Measurements from ENCODE around the gene FA2H.
A peak's percentile ranks its signal among the peaks of the same experiment; 100 is the strongest.

Gene FA2H

GRCh38 chr16:74713325-74713724 is 61.3 kb downstream of the FA2H start:
- Histone ChIP-seq H4K20me1 (ENCODE audit: insufficient read depth, low read length) (no peaks in the 10 kb centered on the region), H3K4me2 (ENCODE audit: insufficient read depth, low read length) (no peak overlapping the region), H3K4me3 (ENCODE audit: low read depth in 1 of 2, low read length in 2 of 2) (no peak overlapping the region), H3K27me3 (ENCODE audit: insufficient read depth, low read length, poor library complexity) (no peaks in the 10 kb centered on the region), H3K27ac (ENCODE audit: low read length) (no peak overlapping the region), H3K79me2 (ENCODE audit: insufficient read depth, low read length) (no peaks in the 10 kb centered on the region), H3K9me3 (ENCODE audit: insufficient read depth, low read length, severe bottlenecking) (no peaks in the 10 kb centered on the region), H3K9ac (ENCODE audit: low read depth, low read length) (no peak overlapping the region), H3K36me3 (ENCODE audit: insufficient read depth, low read length) (no peaks in the 10 kb centered on the region), H3K4me1 (ENCODE audit: insufficient read depth, low read length) (no peaks in the 10 kb centered on the region), H2AFZ (ENCODE audit: low read depth, low read length) (no peak overlapping the region)
- no peak for TF ChIP-seq CTCF (IDR thresholded peaks at IDR 0.05; ENCODE audit: borderline replicate concordance, extremely low read depth, low read length, poor library complexity, severe bottlenecking)
- TF ChIP-seq EZH2 (IDR thresholded peaks at IDR 0.05; ENCODE audit: borderline replicate concordance, low read depth, low read length, severe bottlenecking), result no peak
- DNase-seq (no peak), ATAC-seq (ENCODE audit: insufficient read depth, low read depth) (no peak)

- Histone ChIP-seq H3K9ac (ENCODE audit: low read depth, low read length) (no peak overlapping the region), H3K4me3 (ENCODE audit: low read depth in 1 of 2, low read length in 2 of 2) (no peak overlapping the region), H3K79me2 (ENCODE audit: insufficient read depth, low read length) (no peaks in the 10 kb centered on the region), H3K4me1 (ENCODE audit: insufficient read depth, low read length) (no peaks in the 10 kb centered on the region), H3K4me2 (ENCODE audit: insufficient read depth, low read length) (no peak overlapping the region), H3K27me3 (ENCODE audit: insufficient read depth, low read length, poor library complexity) (no peaks in the 10 kb centered on the region), H3K36me3 (ENCODE audit: insufficient read depth, low read length) (no peaks in the 10 kb centered on the region), H2AFZ (ENCODE audit: low read depth, low read length) (no peak overlapping the region), H3K9me3 (ENCODE audit: insufficient read depth, low read length, severe bottlenecking) (no peaks in the 10 kb centered on the region), H4K20me1 (ENCODE audit: insufficient read depth, low read length) (no peaks in the 10 kb centered on the region), H3K27ac (ENCODE audit: low read length) (no peak overlapping the region)
- TF ChIP-seq EZH2 (IDR thresholded peaks at IDR 0.05; ENCODE audit: borderline replicate concordance, low read depth, low read length, severe bottlenecking) (no peak), CTCF (IDR thresholded peaks at IDR 0.05; ENCODE audit: borderline replicate concordance, extremely low read depth, low read length, poor library complexity, severe bottlenecking) (no peak)
- no peak for DNase-seq
- no peak for ATAC-seq (ENCODE audit: insufficient read depth, low read depth)
Measured at GRCh38 chr16:74711938-74712337, 62.7 kb downstream of the FA2H start.

GRCh38 chr16:74710401-74710800 is 64.2 kb downstream of the FA2H start:
- H3K27me3 ChIP-seq (ENCODE audit: insufficient read depth, low read length, poor library complexity), result no peaks in the 10 kb centered on the region
- H3K4me2 ChIP-seq (ENCODE audit: insufficient read depth, low read length), result no peak overlapping the region
- H3K36me3 ChIP-seq (ENCODE audit: insufficient read depth, low read length), result no peaks in the 10 kb centered on the region
- DNase-seq (no peak), ATAC-seq (ENCODE audit: insufficient read depth, low read depth) (no peak)
- H3K4me3 ChIP-seq (ENCODE audit: low read depth in 1 of 2, low read length in 2 of 2), result no peak overlapping the region
- no peaks in the 10 kb centered on the region for H4K20me1 ChIP-seq (ENCODE audit: insufficient read depth, low read length)
- no peak overlapping the region for H3K9ac ChIP-seq (ENCODE audit: low read depth, low read length)
- TF ChIP-seq EZH2 (IDR thresholded peaks at IDR 0.05; ENCODE audit: borderline replicate concordance, low read depth, low read length, severe bottlenecking), result no peak
- no peak for TF ChIP-seq CTCF (IDR thresholded peaks at IDR 0.05; ENCODE audit: borderline replicate concordance, extremely low read depth, low read length, poor library complexity, severe bottlenecking)
- no peak overlapping the region for H3K27ac ChIP-seq (ENCODE audit: low read length)
- H3K9me3 ChIP-seq (ENCODE audit: insufficient read depth, low read length, severe bottlenecking), result no peaks in the 10 kb centered on the region
- H3K79me2 ChIP-seq (ENCODE audit: insufficient read depth, low read length), result no peaks in the 10 kb centered on the region
- H2AFZ ChIP-seq (ENCODE audit: low read depth, low read length), result no peak overlapping the region
- no peaks in the 10 kb centered on the region for H3K4me1 ChIP-seq (ENCODE audit: insufficient read depth, low read length)

- TF ChIP-seq EZH2 (IDR thresholded peaks at IDR 0.05; ENCODE audit: borderline replicate concordance, low read depth, low read length, severe bottlenecking), result no peak
- peak; percentile 98 for TF ChIP-seq CTCF (IDR thresholded peaks at IDR 0.05; ENCODE audit: borderline replicate concordance, extremely low read depth, low read length, poor library complexity, severe bottlenecking)
- no peak overlapping the region for H3K27ac ChIP-seq (ENCODE audit: low read length)
- peak; percentile 81 for DNase-seq
- no peaks in the 10 kb centered on the region for H3K79me2 ChIP-seq (ENCODE audit: insufficient read depth, low read length)
- no peaks in the 10 kb centered on the region for H3K27me3 ChIP-seq (ENCODE audit: insufficient read depth, low read length, poor library complexity)
- peak overlapping the region; percentile 48; the same call in 1 of the 2 replicates for H2AFZ ChIP-seq (ENCODE audit: low read depth, low read length)
- H3K4me2 ChIP-seq (ENCODE audit: insufficient read depth, low read length), result no peak overlapping the region
- H3K9me3 ChIP-seq (ENCODE audit: insufficient read depth, low read length, severe bottlenecking), result no peaks in the 10 kb centered on the region
- no peak overlapping the region for H3K9ac ChIP-seq (ENCODE audit: low read depth, low read length)
- ATAC-seq (ENCODE audit: insufficient read depth, low read depth), result peak; percentile 99
- H3K4me3 ChIP-seq (ENCODE audit: low read depth in 1 of 2, low read length in 2 of 2), result no peak overlapping the region
- H3K4me1 ChIP-seq (ENCODE audit: insufficient read depth, low read length), result no peaks in the 10 kb centered on the region
- H3K36me3 ChIP-seq (ENCODE audit: insufficient read depth, low read length), result no peaks in the 10 kb centered on the region
- no peaks in the 10 kb centered on the region for H4K20me1 ChIP-seq (ENCODE audit: insufficient read depth, low read length)
Measured at GRCh38 chr16:74709441-74709877, 65.2 kb downstream of the FA2H start.
